ENCODE results near the gene SLC9A7. TPM values are rescaled to one million over a fixed set of nuclear protein-coding genes. Genes with fewer than 3 reads are reported as not detected.

SLC9A7 gene
- total and polyA plus RNA-seq, 2 of the 13 experiments (the other 11 are each of a cell fraction or from before 2014, with no cell fraction given) = 5.8 to 7.2 TPM

DNA sequence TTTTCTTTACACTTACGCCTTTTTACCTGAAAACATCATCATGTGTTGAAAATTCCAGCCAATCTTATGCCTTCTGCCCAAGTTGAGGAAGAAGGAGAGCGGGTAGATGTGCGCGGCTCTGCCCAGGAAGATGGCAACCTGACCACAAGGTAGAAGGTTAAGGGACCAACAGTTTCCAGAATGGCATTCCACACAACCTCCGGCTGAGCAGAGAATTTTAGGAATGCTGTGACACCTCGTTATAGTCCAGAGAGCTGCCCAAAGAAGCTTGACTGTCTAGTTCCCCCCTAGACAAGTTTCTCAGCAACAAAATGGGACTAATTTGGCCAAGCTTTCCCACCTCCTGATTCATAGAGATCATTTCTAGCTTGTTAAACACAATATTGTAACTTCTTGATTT lies 110.3 kb downstream of the SLC9A7 start (continued):
- no peak for TF ChIP-seq KMT2B (CRISPR knock-in tag; IDR thresholded peaks at IDR 0.05)
- no peak for TF ChIP-seq ZNF709 (CRISPR knock-in tag; IDR thresholded peaks at IDR 0.05)
- TF ChIP-seq KLF16 (CRISPR knock-in tag; IDR thresholded peaks at IDR 0.05) = no peak

DNA sequence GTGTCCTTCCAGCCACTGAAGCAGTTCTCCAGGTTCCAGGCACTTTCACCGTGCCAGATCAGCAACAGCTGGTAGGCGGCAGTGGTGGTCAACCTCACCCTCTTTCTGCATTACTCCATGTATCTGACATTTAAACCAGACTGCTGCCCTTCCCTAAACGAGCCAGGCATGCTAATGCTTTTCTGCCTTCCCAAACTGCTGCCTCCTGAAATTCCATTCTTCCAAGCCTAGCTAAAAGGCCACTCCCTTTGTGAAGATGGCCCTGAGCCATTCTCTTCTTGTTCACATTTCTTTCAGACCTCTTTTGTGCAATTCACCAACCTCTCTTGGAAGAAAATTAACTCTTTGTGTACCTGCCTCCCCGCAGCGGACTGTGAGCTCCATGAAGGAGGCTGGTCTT lies 111.7 kb downstream of the SLC9A7 start:
- Histone ChIP-seq H3K4me3 (replicated peaks in 1 of 3; ENCODE audit: insufficient read depth in 1 of 3, low read depth in 2 of 3, low read length in 3 of 3) (no peak overlapping the region), H4K20me1 (ENCODE audit: insufficient read depth, low read length) (no peaks in the 10 kb centered on the region), H3K27me3 (ENCODE audit: control insufficient read depth in 1 of 2, insufficient read depth in 2 of 2, low read length in 2 of 2) (no peaks in the 10 kb centered on the region), H3K27ac (ENCODE audit: extremely low read length, insufficient read depth, low read length) (no peak overlapping the region), H3K9me3 (ENCODE audit: low read length) (no peaks in the 10 kb centered on the region), H3K4me2 (ENCODE audit: low read depth, low read length) (no peak overlapping the region), H3K79me2 (ENCODE audit: insufficient read depth, low read length) (no peaks in the 10 kb centered on the region), H3K36me3 (replicated peaks in 1 of 2; ENCODE audit: control insufficient read depth in 1 of 2, insufficient read depth in 2 of 2, low read length in 2 of 2) (no peaks in the 10 kb centered on the region), H3K9ac (ENCODE audit: insufficient read depth, low read depth, low read length) (no peak overlapping the region), H2AFZ (ENCODE audit: low read length) (no peak overlapping the region), H3K4me1 (ENCODE audit: insufficient read depth, low read length) (no peaks in the 10 kb centered on the region)
- FAIRE-seq (no peak), DNase-seq (ENCODE audit: low spot score) (no peak), ATAC-seq (no peak)
- no TSS peak for BruUV-seq (replicated peaks)
- CTCF ChIA-PET (ENCODE audit: low intra/inter-chr PET ratio, low total read pairs) = no interaction called here
- POLR2A ChIA-PET = no interaction called here
- in situ Hi-C loops (cut with HindIII; ENCODE audit: extremely low pct_ligation_motif_present, low pct_unique_long_range_greater_than_20kb) = no loop called here
- intact Hi-C loops (cut with micrococcal nuclease; ENCODE audit: unreplicated experiment) = no loop called here
- WGBS (ENCODE audit: low lambda C conversion rate) = 100% methylated on average over 4 of the region's 5 CpGs
- TF ChIP-seq ZNF296 (CRISPR knock-in tag; conservative IDR thresholded peaks at IDR 0.05) (no peak), YEATS4 (CRISPR knock-in tag; IDR thresholded peaks at IDR 0.05; ENCODE audit: borderline replicate concordance) (no peak), ZNF879 (CRISPR knock-in tag; IDR thresholded peaks at IDR 0.05) (no peak), JUND (CRISPR knock-in tag; IDR thresholded peaks at IDR 0.05) (no peak), GTF3A (CRISPR knock-in tag; conservative IDR thresholded peaks at IDR 0.05) (no peak), ZNF431 (CRISPR knock-in tag; IDR thresholded peaks at IDR 0.05; ENCODE audit: borderline replicate concordance, low read depth) (no peak), NRL (CRISPR knock-in tag; IDR thresholded peaks at IDR 0.05; ENCODE audit: borderline replicate concordance) (no peak), ZNF207 (IDR thresholded peaks at IDR 0.05; ENCODE audit: borderline replicate concordance) (no peak), POGZ (CRISPR knock-in tag; IDR thresholded peaks at IDR 0.05) (no peak), XBP1 (CRISPR knock-in tag; IDR thresholded peaks at IDR 0.05) (no peak), SRSF4 (IDR thresholded peaks at IDR 0.05; ENCODE audit: low read depth, low read length, poor library complexity, severe bottlenecking) (no peak)
- TF ChIP-seq, protein P1, sequence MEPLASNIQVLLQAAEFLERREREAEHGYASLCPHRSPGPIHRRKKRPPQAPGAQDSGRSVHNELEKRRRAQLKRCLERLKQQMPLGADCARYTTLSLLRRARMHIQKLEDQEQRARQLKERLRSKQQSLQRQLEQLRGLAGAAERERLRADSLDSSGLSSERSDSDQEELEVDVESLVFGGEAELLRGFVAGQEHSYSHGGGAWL (CRISPR knock-in tag; IDR thresholded peaks at IDR 0.05) = no peak
- TF ChIP-seq, protein P2, sequence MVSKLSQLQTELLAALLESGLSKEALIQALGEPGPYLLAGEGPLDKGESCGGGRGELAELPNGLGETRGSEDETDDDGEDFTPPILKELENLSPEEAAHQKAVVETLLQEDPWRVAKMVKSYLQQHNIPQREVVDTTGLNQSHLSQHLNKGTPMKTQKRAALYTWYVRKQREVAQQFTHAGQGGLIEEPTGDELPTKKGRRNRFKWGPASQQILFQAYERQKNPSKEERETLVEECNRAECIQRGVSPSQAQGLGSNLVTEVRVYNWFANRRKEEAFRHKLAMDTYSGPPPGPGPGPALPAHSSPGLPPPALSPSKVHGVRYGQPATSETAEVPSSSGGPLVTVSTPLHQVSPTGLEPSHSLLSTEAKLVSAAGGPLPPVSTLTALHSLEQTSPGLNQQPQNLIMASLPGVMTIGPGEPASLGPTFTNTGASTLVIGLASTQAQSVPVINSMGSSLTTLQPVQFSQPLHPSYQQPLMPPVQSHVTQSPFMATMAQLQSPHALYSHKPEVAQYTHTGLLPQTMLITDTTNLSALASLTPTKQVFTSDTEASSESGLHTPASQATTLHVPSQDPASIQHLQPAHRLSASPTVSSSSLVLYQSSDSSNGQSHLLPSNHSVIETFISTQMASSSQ (IDR thresholded peaks at IDR 0.05; ENCODE audit: low read depth) = no peak
- TF ChIP-seq, protein P2 (CRISPR knock-in tag; IDR thresholded peaks at IDR 0.05; ENCODE audit: borderline replicate concordance) = no peak

All from HepG2 (cell line).